Caco-2 (cell line): Measurements from ENCODE around the gene GPHB5. TPM values are rescaled to one million over a fixed set of nuclear protein-coding genes. Genes with fewer than 3 reads are reported as not detected.
"Not testable (repeated sequence)": the region's sequence is repeated elsewhere in the genome, so short reads cannot be mapped to it uniquely, and the experiment has no call there.

Experiments used
- BruUV-seq: library from RNA; stranded (reverse); fragments of 400-500 nt; replicated peaks from 2 replicates; lab custom pipeline; 2021; lab: Mats Ljungman, UMichigan
- CTCF ChIA-PET: fragments of 300-600 bp; sonication (Branson Sonifier 250); formaldehyde crosslinking; loops from one replicate; lab custom pipeline; 2022; ENCODE audit warnings: antibody characterized with exemption; lab: Charles Lee
- POLR2A ChIA-PET: fragments of 300-600 bp; sonication (Branson Sonifier 250); formaldehyde crosslinking; loops from one replicate; lab custom pipeline; 2022; ENCODE audit warnings: antibody characterized with exemption; lab: Charles Lee
- DNase-seq, 2 experiments: peaks; one replicate each; pipeline versions ENCODE4 v3.0.0 to v3.0.0-alpha.2; 2020 to 2022
- H3K27me3 ChIP-seq: replicated peaks from 2 replicates; pipeline ENCODE4 v1.6.0; 2011; ENCODE audit warnings: low read length; ENCODE audit not compliant: control insufficient read depth, insufficient read depth
- H3K36me3 ChIP-seq: 2 replicates; pipeline ENCODE4 v1.5.1; 2011; ENCODE audit warnings: low read length; ENCODE audit not compliant: control insufficient read depth, insufficient read depth
- H3K4me1 ChIP-seq: fragments of 250-450 bp; sonication (Bioruptor Pico); 2 replicates; pipeline ENCODE4 v1.5.1; 2020; ENCODE audit warnings: mild to moderate bottlenecking
- H3K4me3 ChIP-seq: 2 replicates; pipeline ENCODE4 v1.5.1; 2011; ENCODE audit warnings: low read depth, mild to moderate bottlenecking, control low read depth, low read length
- H3K9me3 ChIP-seq: fragments of 250-450 bp; sonication (Bioruptor Pico); 2 replicates; pipeline ENCODE4 v1.5.1; 2020; ENCODE audit warnings: mild to moderate bottlenecking, moderate library complexity
- H3K27ac Mint-ChIP-seq: one replicate; pipeline ENCODE4 v1.8.0; 2022; ENCODE audit warnings: mixed read lengths; ENCODE audit not compliant: unreplicated experiment
- H3K27me3 Mint-ChIP-seq: one replicate; pipeline ENCODE4 v1.8.0; 2022; ENCODE audit warnings: mixed read lengths; ENCODE audit not compliant: insufficient read depth, unreplicated experiment
- H3K36me3 Mint-ChIP-seq: one replicate; pipeline ENCODE4 v1.8.0; 2022; ENCODE audit warnings: mild to moderate bottlenecking, mixed read lengths; ENCODE audit not compliant: insufficient read depth, unreplicated experiment
- H3K4me1 Mint-ChIP-seq: one replicate; pipeline ENCODE4 v1.8.0; 2022; ENCODE audit warnings: low read depth, mixed read lengths; ENCODE audit not compliant: unreplicated experiment
- H3K4me3 Mint-ChIP-seq: one replicate; pipeline ENCODE4 v1.8.0; 2022; ENCODE audit warnings: mild to moderate bottlenecking, moderate library complexity, mixed read lengths; ENCODE audit not compliant: unreplicated experiment
- H3K9me3 Mint-ChIP-seq: one replicate; pipeline ENCODE4 v1.8.0; 2022; ENCODE audit warnings: mixed read lengths; ENCODE audit not compliant: unreplicated experiment
- CTCF ChIP-seq, 2 experiments: fragments of 200-600 bp in 1 of 2; IDR thresholded peaks; 1 replicate in 1 of 2; 2 replicates in 1 of 2; pipeline versions ENCODE4 v1.5.1 to v1.8.0; 2011 to 2022; ENCODE audit warnings: antibody characterized with exemption in 1 of 2, control low read depth in 1 of 2, inconsistent platforms in 1 of 2, low read depth in 1 of 2, low read length in 1 of 2, mild to moderate bottlenecking in 1 of 2, moderate library complexity in 1 of 2; ENCODE audit not compliant: insufficient read depth in 1 of 2, severe bottlenecking in 1 of 2, unreplicated experiment in 1 of 2
- intact Hi-C: fragments of 100-400 bp; cut with micrococcal nuclease; formaldehyde crosslinking; loops from one replicate; pipeline ENCODE4 v1.10.0; 2022; ENCODE audit not compliant: unreplicated experiment
- total RNA-seq: library from RNA; stranded (reverse); gene quantifications from 2 replicates; pipeline ENCODE4 v1.2.3, GENCODE V29; 2022

Gene GPHB5
- total RNA-seq, 1 experiment from 2014 or later: not detected

GRCh38 chr14:63282997-63283883, 35.5 kb downstream of the GPHB5 start:
- Histone ChIP-seq H3K36me3 (no peaks in the 10 kb centered on the region), H3K9me3 (no peaks in the 10 kb centered on the region), H3K27me3 (no peaks in the 10 kb centered on the region; the same call in 1 of the 2 replicates), H3K4me3 (no peak overlapping the region), H3K4me1 (no peaks in the 10 kb centered on the region)
- H3K27me3 Mint-ChIP-seq: no peaks in the 10 kb centered on the region
- no peaks in the 10 kb centered on the region for H3K36me3 Mint-ChIP-seq
- no peaks in the 10 kb centered on the region for H3K4me1 Mint-ChIP-seq
- no peaks in the 10 kb centered on the region for H3K9me3 Mint-ChIP-seq
- no peak overlapping the region for H3K4me3 Mint-ChIP-seq
- H3K27ac Mint-ChIP-seq: no peak overlapping the region
- no TSS peak for BruUV-seq
- DNase-seq: no peak
- POLR2A ChIA-PET: no interaction called here
- intact Hi-C loops: no loop called here
- CTCF ChIA-PET: no interaction called here
- TF ChIP-seq CTCF (IDR thresholded peaks at IDR 0.05; ENCODE audit: insufficient read depth in 1 of 2, low read depth in 1 of 2, low read length in 1 of 2, severe bottlenecking in 1 of 2, unreplicated experiment in 1 of 2): no peak

- BruUV-seq, H3K27ac Mint-ChIP-seq, H3K36me3 Mint-ChIP-seq, DNase-seq, H3K27me3 Mint-ChIP-seq, H3K4me1 Mint-ChIP-seq, H3K9me3 ChIP-seq, CTCF ChIA-PET, H3K36me3 ChIP-seq, H3K4me3 Mint-ChIP-seq, H3K4me3 ChIP-seq, H3K4me1 ChIP-seq, POLR2A ChIA-PET, H3K27me3 ChIP-seq, H3K9me3 Mint-ChIP-seq: not testable (repeated sequence)
- intact Hi-C loops: loop anchor here (5.0 kb wide), 1 partner anchor 243 kb away; no protein-coding TSS in a partner anchor
These were observed 38.8 kb downstream of the GPHB5 start for GRCh38 chr14:63279933-63280332.

- Mint-ChIP-seq H3K4me1 (no peaks in the 10 kb centered on the region), H3K27ac (no peak overlapping the region), H3K4me3 (no peak overlapping the region), H3K9me3 (no peaks in the 10 kb centered on the region), H3K36me3 (no peaks in the 10 kb centered on the region), H3K27me3 (no peaks in the 10 kb centered on the region)
- TF ChIP-seq CTCF (IDR thresholded peaks at IDR 0.05; ENCODE audit: insufficient read depth in 1 of 2, low read depth in 1 of 2, low read length in 1 of 2, severe bottlenecking in 1 of 2, unreplicated experiment in 1 of 2): no peak
- DNase-seq: no peak
- H3K4me3 ChIP-seq: no peak overlapping the region
- no peaks in the 10 kb centered on the region for H3K4me1 ChIP-seq
- no peaks in the 10 kb centered on the region for H3K27me3 ChIP-seq
- H3K9me3 ChIP-seq: no peaks in the 10 kb centered on the region
- intact Hi-C loops: loop anchor here (5.0 kb wide), 1 partner anchor 240 kb away; no protein-coding TSS in a partner anchor
- no TSS peak for BruUV-seq
- ChIA-PET POLR2A (no interaction called here), CTCF (interaction anchor here (0.6 to 0.9 kb wide), 3 partner anchors 95 to 480 kb away, joined by 3 read pairs; no protein-coding TSS in a partner anchor)
- H3K36me3 ChIP-seq: no peaks in the 10 kb centered on the region
These were observed 41.0 kb downstream of the GPHB5 start for GRCh38 chr14:63277591-63278183.
